B cell (primary cell): Measurements from ENCODE around the gene ZSWIM9. TPM values are rescaled to one million over a fixed set of nuclear protein-coding genes. Genes with fewer than 3 reads are reported as not detected.

Source experiments
- ATAC-seq: fragments of 200-7000 bp; cut with Tn5 transposase; one replicate; pipeline ENCODE4 v1.10.0; 2021; ENCODE audit warnings: low read depth, mild to moderate bottlenecking, moderate number of reproducible peaks, moderate library complexity
- CTCF ChIA-PET: fragments of 350-600 bp; sonication (Branson Sonifier 250); formaldehyde crosslinking; loops from one replicate; lab custom pipeline; 2021; ENCODE audit warnings: antibody characterized with exemption, inconsistent platforms; lab: Charles Lee
- POLR2A ChIA-PET: fragments of 350-600 bp; sonication (Branson Sonifier 250); formaldehyde crosslinking; loops from one replicate; lab custom pipeline; 2021; ENCODE audit warnings: antibody characterized with exemption; lab: Charles Lee
- DNase-seq: peaks from one replicate; pipeline ENCODE4 v3.0.0; 2013
- H2AFZ ChIP-seq: 2 replicates; pipeline ENCODE4 v1.6.1; 2012; ENCODE audit warnings: mild to moderate bottlenecking, low read depth, low read length; ENCODE audit not compliant: insufficient read depth, poor library complexity, severe bottlenecking
- H3K27ac ChIP-seq, 2 donors: 1 replicate in 1 of 2; 2 replicates in 1 of 2; pipeline ENCODE4 v1.5.1; 2012 to 2013; ENCODE audit warnings: low read length in 2 of 2, mild to moderate bottlenecking in 2 of 2, moderate library complexity in 1 of 2
- H3K27me3 ChIP-seq, 4 experiments: fragments of 200-600 bp in 1 of 4; sonication (generic) in 1 of 4; replicated peaks in 1 of 4; 1 replicate in 2 of 4; 2 replicates in 2 of 4; pipeline versions ENCODE4 v1.6.1 to v1.7.0; 2013 to 2016; ENCODE audit warnings: low read length in 3 of 4, mild to moderate bottlenecking in 2 of 4, mixed read lengths in 1 of 4, moderate library complexity in 1 of 4; ENCODE audit not compliant: insufficient read depth in 4 of 4, control insufficient read depth in 3 of 4; ENCODE audit errors: control extremely low read depth in 1 of 4
- H3K36me3 ChIP-seq, 2 experiments: replicated peaks in 1 of 2; 1 replicate in 1 of 2; 2 replicates in 1 of 2; pipeline versions ENCODE4 v1.6.1 to v1.7.1; 2013; ENCODE audit warnings: low read length in 1 of 2; ENCODE audit not compliant: insufficient read depth in 2 of 2, control insufficient read depth in 1 of 2; ENCODE audit errors: control extremely low read depth in 1 of 2, extremely low read depth in 1 of 2
- H3K4me1 ChIP-seq, 2 donors: fragments of 200-600 bp in 1 of 2; sonication (generic) in 1 of 2; 1 replicate in 1 of 2; 2 replicates in 1 of 2; pipeline versions ENCODE4 v1.5.1 to v1.6.1; 2013 to 2017; ENCODE audit warnings: low read length in 2 of 2; ENCODE audit not compliant: control insufficient read depth in 2 of 2, insufficient read depth in 2 of 2
- H3K4me2 ChIP-seq: replicated peaks from 2 replicates; pipeline ENCODE3; 2012; ENCODE audit warnings: mild to moderate bottlenecking, low read depth, low read length; ENCODE audit not compliant: poor library complexity, severe bottlenecking
- H3K4me3 ChIP-seq, 5 experiments: fragments of 200-600 bp in 1 of 5; sonication (generic) in 1 of 5; 1 replicate in 3 of 5; 2 replicates in 2 of 5; pipeline versions ENCODE4 v1.5.1 to v1.7.0; 2011 to 2016; ENCODE audit warnings: low read length in 4 of 5, mild to moderate bottlenecking in 4 of 5, low read depth in 2 of 5, control low read depth in 1 of 5, moderate library complexity in 1 of 5; ENCODE audit not compliant: insufficient read depth in 1 of 5; ENCODE audit errors: control extremely low read depth in 1 of 5, extremely low read depth in 1 of 5
- H3K79me2 ChIP-seq: fragments of 200-600 bp; sonication (generic); one replicate; pipeline ENCODE4 v1.6.0; 2016; ENCODE audit warnings: low read length; ENCODE audit not compliant: control insufficient read depth, insufficient read depth
- H3K9ac ChIP-seq: fragments of 200-600 bp; sonication (generic); 2 replicates; pipeline ENCODE4 v1.6.1; 2017; ENCODE audit warnings: mild to moderate bottlenecking, low read length, moderate library complexity
- H3K9me3 ChIP-seq, 3 donors: one replicate each; pipeline versions ENCODE4 v1.6.1 to v1.7.1; 2013; ENCODE audit warnings: low read length in 2 of 3; ENCODE audit not compliant: control insufficient read depth in 2 of 3, insufficient read depth in 1 of 3; ENCODE audit errors: control extremely low read depth in 1 of 3
- H4K20me1 ChIP-seq: 2 replicates; pipeline ENCODE4 v1.6.0; 2012; ENCODE audit warnings: mild to moderate bottlenecking, low read length; ENCODE audit not compliant: insufficient read depth, control insufficient read depth, poor library complexity, severe bottlenecking
- H3K27ac Mint-ChIP-seq: one replicate; pipeline ENCODE4 v1.8.0; 2021; ENCODE audit warnings: mixed read lengths
- H3K27me3 Mint-ChIP-seq: one replicate; pipeline ENCODE4 v1.8.0; 2021; ENCODE audit warnings: mixed read lengths
- H3K4me1 Mint-ChIP-seq: one replicate; pipeline ENCODE4 v1.8.0; 2021; ENCODE audit warnings: mixed read lengths
- H3K4me3 Mint-ChIP-seq: one replicate; pipeline ENCODE4 v1.8.0; 2021; ENCODE audit warnings: mixed read lengths
- H3K9me3 Mint-ChIP-seq: one replicate; pipeline ENCODE4 v1.8.0; 2022; ENCODE audit warnings: mixed read lengths; ENCODE audit not compliant: insufficient read depth
- EZH2 ChIP-seq: IDR thresholded peaks from 2 replicates; pipeline ENCODE4 v1.6.1; 2012; ENCODE audit warnings: borderline replicate concordance, low read depth, mild to moderate bottlenecking, moderate library complexity, low read length; ENCODE audit not compliant: insufficient read depth, poor library complexity, severe bottlenecking
- WGBS: methylation state at CpG from one replicate; pipeline ENCODE4 v1.1.5; 2013; ENCODE audit warnings: missing lambda C conversion rate; ENCODE audit not compliant: insufficient coverage; 5-methylcytosine and 5-hydroxymethylcytosine counted together
- intact Hi-C: fragments of 100-400 bp; cut with micrococcal nuclease; formaldehyde crosslinking; loops from one replicate; pipeline ENCODE4 v1.10.0; 2022
- polyA plus RNA-seq: library from polyadenylated mRNA; depleted of rRNA; stranded (reverse); fragments of >200 nt; gene quantifications from 2 replicates; pipeline ENCODE4 v1.2.3, GENCODE V29; 2012
- total RNA-seq, 2 donors: library from RNA; stranded (reverse); fragments of 120-200 nt in 1 of 2; gene quantifications; 1 replicate in 1 of 2; 2 replicates in 1 of 2; pipeline versions ENCODE4 v1.2.3 to v1.2.4, GENCODE V29; 2013 to 2022
- TF ChIP-seq, protein P1 (sequence below): fragments of 200-600 bp; IDR thresholded peaks from one replicate; pipeline ENCODE4 v1.8.0; 2022; ENCODE audit warnings: antibody characterized with exemption, mild to moderate bottlenecking

The ZSWIM9 gene
- total and polyA plus RNA-seq, 2 donors (not counting 1 experiment from before 2014, with no cell fraction given) = 1.7 to 15.7 TPM

GRCh38 chr19:48192750-48193149 lies 22.3 kb downstream of the ZSWIM9 start:
- no peak overlapping the region for H3K27ac Mint-ChIP-seq
- H4K20me1 ChIP-seq = no peaks in the 10 kb centered on the region
- ATAC-seq (no peak), DNase-seq (no peak)
- ChIA-PET CTCF (no interaction called here), POLR2A (no interaction called here)
- no peaks in the 10 kb centered on the region for H3K36me3 ChIP-seq
- 93% methylated on average over 7 of the region's 7 CpGs for WGBS
- no peaks in the 10 kb centered on the region for H3K9me3 Mint-ChIP-seq
- TF ChIP-seq, protein P1, sequence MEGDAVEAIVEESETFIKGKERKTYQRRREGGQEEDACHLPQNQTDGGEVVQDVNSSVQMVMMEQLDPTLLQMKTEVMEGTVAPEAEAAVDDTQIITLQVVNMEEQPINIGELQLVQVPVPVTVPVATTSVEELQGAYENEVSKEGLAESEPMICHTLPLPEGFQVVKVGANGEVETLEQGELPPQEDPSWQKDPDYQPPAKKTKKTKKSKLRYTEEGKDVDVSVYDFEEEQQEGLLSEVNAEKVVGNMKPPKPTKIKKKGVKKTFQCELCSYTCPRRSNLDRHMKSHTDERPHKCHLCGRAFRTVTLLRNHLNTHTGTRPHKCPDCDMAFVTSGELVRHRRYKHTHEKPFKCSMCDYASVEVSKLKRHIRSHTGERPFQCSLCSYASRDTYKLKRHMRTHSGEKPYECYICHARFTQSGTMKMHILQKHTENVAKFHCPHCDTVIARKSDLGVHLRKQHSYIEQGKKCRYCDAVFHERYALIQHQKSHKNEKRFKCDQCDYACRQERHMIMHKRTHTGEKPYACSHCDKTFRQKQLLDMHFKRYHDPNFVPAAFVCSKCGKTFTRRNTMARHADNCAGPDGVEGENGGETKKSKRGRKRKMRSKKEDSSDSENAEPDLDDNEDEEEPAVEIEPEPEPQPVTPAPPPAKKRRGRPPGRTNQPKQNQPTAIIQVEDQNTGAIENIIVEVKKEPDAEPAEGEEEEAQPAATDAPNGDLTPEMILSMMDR = no peak
- TF ChIP-seq EZH2 = no peak
- no peaks in the 10 kb centered on the region for H3K9me3 ChIP-seq
- H3K9ac ChIP-seq = no peak overlapping the region
- H3K27me3 Mint-ChIP-seq = no peaks in the 10 kb centered on the region
- H3K4me1 ChIP-seq = peaks cover 0 to 6% of the 10 kb centered on the region in 2 donors
- no peak overlapping the region for H3K4me3 Mint-ChIP-seq
- no peaks in the 10 kb centered on the region for H3K27me3 ChIP-seq
- H3K4me3 ChIP-seq = no peak overlapping the region
- peaks cover 12% of the 10 kb centered on the region for H3K4me1 Mint-ChIP-seq
- no peak overlapping the region for H3K27ac ChIP-seq
- H3K79me2 ChIP-seq = no peaks in the 10 kb centered on the region
- H3K4me2 ChIP-seq = no peak overlapping the region
- H2AFZ ChIP-seq = no peak overlapping the region
- intact Hi-C loops = no loop called here

GRCh38 chr19:48194041-48194843 lies 23.8 kb downstream of the ZSWIM9 start:
- POLR2A ChIA-PET = no interaction called here

More at GRCh38 chr19:48194041-48194843, 23.8 kb downstream of the ZSWIM9 start:
- no peaks in the 10 kb centered on the region for H3K27me3 Mint-ChIP-seq
- Histone ChIP-seq H3K4me1 (peaks cover 0 to 6% of the 10 kb centered on the region in 2 donors), H2AFZ (no peak overlapping the region), H3K27me3 (no peaks in the 10 kb centered on the region), H3K9me3 (no peaks in the 10 kb centered on the region), H3K4me2 (no peak overlapping the region), H4K20me1 (no peaks in the 10 kb centered on the region), H3K36me3 (no peaks in the 10 kb centered on the region), H3K4me3 (no peak overlapping the region), H3K79me2 (no peaks in the 10 kb centered on the region), H3K9ac (no peak overlapping the region), H3K27ac (no peak overlapping the region)
- intact Hi-C loops = loop anchor here (1.0 to 2.0 kb wide), 2 partner anchors 41 to 87 kb away; no protein-coding TSS in a partner anchor
- DNase-seq (peak; percentile 56), ATAC-seq (no peak)
- no peak overlapping the region for H3K27ac Mint-ChIP-seq
- WGBS = 85% methylated on average over 29 of the region's 36 CpGs
- CTCF ChIA-PET = interaction anchor here (1.0 to 2.0 kb wide), 6 partner anchors 9 to 231 kb away, joined by 3 to 12 read pairs (median 4); partner anchors contain the start of gene PLA2G4C
- H3K4me1 Mint-ChIP-seq = peaks cover 12% of the 10 kb centered on the region
- no peak overlapping the region for H3K4me3 Mint-ChIP-seq
- H3K9me3 Mint-ChIP-seq = no peaks in the 10 kb centered on the region
- TF ChIP-seq, protein P1 = peak; percentile 62
- no peak for TF ChIP-seq EZH2
